Measurements from ENCODE around the gene MAP3K14.

MAP3K14 gene

DNA sequence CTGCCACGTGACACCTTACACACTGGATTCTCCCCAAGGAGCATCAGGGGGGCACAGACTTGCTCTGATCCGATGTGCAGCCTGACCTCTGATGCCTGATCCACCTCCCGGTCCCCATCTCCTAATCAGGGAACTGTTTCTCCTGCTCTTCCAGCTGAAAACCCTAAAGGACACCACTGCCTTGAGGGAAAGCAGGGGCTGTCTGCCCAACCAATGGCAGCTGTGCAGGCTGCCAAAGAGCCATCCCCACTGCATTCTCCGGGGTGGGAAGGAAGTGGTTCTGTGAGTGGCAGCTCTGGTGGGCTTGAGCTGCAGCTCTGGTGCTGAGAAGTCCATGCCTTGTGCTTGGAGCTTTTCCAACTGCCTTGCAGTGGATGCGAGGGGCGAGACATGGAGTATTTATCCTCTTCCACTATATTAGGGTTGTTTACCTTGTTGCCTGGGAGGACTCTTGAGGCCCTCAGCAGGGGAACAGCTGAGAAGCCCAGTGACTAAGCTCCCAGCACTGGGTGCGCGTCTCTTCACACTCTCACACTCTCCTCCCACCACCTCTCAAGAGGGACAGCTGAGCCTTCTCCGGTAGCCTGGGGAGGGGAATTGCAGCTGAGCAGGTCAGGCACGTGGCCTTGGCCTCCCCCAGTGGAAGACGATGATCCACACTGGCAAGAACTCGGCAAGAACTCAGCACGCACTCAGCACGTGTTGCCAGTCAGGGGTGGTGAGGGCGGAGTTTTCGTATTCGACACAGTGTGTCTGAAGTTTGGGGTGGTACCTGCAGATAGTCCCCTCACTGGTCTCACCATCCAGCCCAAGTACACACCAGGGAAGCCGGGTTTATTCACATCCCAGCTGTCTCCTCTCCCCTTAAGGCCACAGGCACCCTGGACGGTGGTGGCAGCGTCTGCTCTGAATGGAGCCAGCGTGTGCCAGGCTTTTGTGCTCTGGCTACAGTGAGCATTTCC is 33.9 kb downstream of the MAP3K14 start:
- DNase-seq (ENCODE audit: low read depth in 2 of 2), result no peak

DNA sequence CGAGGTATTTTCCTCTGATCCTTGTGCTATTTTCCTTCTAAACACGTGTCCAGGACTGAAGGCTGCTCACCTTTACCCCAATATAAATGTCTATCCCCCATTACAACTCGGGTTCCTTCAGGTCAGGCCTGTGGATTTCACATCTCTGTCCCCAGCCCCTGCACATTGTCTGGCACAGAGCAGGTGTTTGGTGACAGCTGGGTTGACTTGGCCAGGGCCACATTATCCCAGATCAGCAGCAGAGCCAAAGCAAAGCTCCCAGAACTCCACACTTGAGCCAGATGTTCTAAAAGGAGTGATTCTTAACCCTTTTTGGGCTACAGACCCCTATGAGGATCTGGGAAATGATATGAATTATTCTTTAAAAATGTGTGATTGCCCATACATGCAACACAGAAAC is 36.9 kb downstream of the MAP3K14 start:
- DNase-seq (ENCODE audit: low read depth in 2 of 2), result no peak

DNA sequence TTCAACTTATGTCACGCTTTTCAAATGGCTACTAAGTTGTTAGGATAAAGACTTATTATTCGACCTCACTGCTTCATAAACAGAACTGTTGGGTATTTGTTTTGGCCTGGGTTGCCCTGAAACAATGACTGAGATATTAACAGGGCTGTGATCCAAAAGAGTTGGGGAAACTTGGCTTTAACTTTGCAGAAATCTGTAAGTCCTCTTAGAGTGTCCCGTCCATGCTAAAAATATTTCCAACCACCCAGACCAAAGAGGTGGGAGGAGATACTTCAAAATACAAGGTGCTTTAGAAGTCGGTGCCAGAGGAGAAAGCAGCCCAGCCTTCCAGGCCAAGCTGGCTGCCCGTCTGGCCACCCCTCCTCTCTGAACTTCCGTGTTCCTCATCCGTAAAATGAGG is 38.8 kb downstream of the MAP3K14 start:
- DNase-seq (ENCODE audit: low read depth in 2 of 2), result no peak

DNA sequence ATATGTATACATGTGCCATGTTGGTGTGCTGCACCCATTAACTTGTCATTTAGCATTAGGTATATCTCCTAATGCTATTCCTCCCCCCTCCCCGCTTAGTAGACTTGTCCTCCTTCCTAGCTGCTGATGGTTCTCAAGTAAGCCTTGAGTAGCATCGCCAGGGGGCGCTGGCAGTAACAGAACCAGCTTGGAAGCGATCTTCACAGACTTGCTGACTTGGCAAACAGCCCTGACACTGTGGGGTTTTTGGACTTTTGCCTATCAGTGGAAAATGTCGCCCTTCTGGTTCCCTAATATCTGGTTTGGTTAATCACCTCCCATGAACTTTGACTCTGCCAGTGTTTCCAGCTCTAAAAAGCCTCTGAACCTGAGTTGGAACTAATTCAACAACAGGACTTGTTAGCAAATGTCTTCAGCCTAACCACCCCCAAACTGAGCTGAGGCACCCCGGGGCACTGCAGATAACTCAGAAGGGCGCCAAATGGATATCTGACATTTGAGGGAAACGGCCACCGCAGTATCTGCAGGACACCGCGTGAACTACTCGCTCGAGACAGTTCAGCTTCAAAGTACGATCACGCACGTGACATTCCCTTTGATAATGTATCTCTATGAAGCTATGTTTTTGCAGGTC is 39.5 kb downstream of the MAP3K14 start:
- peak; percentile 68 to 83 for DNase-seq (ENCODE audit: low read depth in 2 of 2)

DNA sequence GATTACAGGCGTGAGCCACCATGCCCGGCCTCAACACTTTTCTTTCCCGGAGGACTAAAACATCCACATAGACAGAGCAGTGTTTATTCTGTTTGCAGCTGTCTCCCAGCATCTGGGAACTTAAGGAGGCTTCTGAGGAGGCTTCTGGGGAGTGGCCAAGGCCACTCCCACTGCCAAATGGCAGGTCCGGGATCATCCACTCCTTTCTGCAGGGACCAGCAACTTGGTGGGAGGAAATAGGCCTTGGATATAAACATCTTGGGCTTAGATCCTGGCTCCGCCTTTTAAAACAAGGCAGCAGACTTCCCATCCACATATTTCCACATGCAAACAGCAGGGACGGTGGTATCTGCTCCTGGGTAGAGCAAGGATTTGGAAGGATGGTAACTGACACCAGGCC is 40.8 kb downstream of the MAP3K14 start:
- DNase-seq (ENCODE audit: low read depth in 2 of 2), result no peak

DNA sequence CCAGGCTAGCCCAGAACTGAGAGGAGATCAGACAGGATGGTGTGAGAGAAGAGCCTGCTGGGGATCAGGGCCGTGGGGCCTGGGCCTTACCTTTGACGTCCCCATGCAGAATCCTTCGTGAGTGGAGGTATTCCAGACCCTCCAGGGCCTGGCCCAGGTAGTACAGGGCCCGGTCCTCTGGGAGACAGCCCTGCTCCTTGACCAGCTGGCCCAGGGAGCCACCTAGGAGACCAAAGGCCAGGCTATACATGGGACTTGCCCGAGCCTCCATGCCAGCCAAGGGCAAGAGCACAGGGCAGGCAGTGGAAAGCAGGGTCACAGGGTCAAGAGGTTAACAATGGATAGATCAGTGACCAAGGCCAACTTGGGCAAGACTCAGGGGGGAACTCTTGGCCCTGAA is 42.8 kb downstream of the MAP3K14 start:
- DNase-seq (ENCODE audit: low read depth in 2 of 2), result no peak

DNA sequence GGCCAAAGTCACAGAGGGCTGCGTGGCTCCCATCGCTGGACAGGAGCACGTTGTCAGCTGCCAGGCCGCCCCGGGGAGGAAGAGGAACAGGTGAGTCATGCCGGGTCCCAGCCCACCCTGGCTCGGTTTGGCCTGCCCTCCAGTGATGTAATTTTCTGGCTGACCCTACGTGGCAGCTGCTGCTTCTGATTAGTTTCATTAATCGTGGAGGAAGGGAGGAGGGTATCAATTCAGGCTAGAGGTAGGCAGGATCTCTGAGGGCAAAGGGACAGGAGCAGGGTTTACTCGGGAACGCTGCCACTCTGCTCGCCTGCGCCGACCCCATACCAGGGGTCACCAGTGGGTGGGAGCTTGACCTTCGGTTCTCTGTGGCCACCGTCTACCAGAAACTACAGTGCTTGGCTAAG is 43.3 kb downstream of the MAP3K14 start:
- no peak for DNase-seq (ENCODE audit: low read depth in 2 of 2)

DNA sequence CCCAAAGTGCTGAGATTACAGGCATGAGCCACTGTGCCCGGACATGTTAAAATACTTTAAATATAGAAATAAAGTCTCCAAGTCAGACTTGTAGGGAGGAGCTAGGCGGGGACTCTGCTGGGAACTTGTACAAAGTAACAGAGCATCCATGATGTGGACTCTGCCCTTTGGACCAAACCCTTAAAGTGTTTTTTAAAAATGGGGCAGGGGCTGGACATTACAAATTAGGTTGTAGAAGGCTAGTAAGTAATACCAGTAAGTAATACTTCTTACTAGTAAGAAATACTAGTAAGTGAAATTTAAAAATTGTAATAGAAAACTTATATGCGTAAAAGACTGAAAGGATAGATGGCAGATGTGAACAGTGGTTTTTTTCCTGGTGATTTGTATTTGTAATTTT is 45.2 kb downstream of the MAP3K14 start:
- no peak for DNase-seq (ENCODE audit: low read depth in 2 of 2)

DNA sequence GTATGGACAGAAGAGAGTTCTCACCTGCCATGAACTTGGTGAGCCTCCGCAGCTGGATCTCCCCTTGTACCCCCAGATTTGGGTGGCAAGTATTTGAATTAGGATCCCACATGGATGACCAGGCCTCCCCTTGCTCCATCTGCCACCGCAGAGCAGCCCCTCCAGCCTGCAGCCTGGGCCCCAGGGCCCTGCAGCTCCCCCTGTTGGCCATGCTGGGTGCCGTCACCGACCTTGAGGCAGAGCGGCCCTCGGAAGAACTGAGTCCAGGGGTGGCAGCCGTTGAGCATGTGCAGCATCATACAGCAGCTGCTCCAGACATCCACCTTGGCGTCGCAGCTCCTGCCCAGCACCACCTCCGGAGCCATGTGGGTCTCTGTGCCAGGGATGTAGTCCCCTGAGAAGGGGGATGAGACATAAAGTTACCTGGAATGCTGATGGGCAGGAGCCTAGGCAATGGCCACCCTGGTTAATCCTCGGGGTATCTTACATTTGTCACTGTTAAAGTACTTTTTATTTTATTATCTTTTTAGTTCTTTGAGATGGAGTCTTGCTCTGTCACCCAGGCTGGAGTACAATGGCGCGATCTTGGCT is 45.9 kb downstream of the MAP3K14 start:
- no peak for DNase-seq (ENCODE audit: low read depth in 2 of 2)

DNA sequence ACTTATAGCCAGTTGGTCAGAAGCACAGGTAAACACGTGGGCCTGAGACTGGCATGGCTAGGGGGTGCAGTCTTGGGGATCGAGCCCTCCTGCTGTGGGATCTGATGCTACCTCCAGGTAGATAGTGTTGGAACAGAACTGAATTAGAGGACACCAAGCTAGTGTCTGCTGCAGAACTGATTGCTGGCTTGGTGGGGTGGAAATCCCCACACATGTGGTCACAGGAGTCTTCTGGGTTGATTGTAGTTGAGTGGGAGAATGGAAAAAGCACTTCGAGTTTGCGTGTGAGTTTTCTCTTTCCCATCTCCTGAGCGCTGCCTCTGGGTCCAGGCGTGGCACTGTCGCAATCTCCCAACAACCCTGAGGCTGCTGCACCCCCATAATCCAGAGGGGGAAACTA is 46.9 kb downstream of the MAP3K14 start:
- no peak for DNase-seq (ENCODE audit: low read depth in 2 of 2)

DNA sequence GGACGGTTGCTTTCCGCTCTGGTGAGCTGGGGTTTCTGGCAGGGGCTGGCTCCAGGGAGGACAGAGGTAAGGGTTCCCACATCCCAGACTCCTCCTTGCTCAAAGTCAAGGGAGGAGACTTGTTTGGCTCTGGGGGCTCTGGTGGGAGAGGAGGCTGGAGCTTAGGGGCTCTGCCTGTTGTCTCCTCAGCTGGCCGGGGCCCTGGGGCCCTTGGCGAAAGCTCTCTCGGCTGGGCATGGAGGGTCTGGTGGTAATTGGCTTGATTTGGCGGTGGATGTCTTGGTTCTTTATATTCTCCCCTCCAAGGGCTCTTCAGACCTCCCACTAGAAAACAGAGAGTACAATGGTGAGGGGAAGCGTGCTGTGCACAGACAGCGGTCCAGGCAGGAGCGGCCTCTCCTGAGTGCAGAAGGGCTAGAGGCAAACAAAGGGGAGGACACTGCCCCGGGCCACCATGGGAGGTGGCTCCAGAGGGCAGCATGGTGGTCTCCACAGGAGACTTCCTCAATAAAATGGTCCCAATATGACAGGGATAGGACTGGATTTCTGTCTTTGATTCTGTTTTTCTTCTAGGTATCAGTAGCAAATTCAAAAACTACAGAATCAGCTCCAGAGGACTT is 49.3 kb downstream of the MAP3K14 start:
- no peak for DNase-seq (ENCODE audit: low read depth in 2 of 2)

DNA sequence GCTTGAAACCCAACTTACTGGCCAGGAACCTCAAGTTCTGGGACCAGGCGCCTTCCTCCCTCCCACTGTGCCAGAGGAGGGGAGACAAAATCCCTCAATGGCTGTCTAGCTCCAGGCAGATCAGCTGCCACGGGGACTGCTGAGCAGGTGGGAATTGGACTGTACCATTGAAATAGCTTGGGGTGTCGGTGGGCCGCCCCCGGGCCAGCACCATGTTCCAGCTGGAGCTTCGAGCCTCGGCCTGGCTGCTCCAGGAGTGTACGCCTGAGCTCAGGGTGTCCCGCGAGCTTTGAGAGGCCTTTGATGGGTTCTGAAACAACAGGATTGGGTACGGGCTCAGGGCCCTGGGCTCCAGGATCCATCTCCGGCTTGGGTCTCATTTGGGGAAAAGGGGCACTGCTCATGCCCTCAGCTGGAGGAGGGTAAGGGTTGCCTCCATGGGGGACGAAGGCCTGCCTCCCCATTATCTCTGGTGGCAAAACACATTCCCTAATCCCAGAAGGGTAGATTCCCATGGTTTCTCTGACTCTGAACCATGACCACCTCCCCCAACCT is 50.4 kb downstream of the MAP3K14 start:
- no peak for DNase-seq (ENCODE audit: low read depth in 2 of 2)

DNA sequence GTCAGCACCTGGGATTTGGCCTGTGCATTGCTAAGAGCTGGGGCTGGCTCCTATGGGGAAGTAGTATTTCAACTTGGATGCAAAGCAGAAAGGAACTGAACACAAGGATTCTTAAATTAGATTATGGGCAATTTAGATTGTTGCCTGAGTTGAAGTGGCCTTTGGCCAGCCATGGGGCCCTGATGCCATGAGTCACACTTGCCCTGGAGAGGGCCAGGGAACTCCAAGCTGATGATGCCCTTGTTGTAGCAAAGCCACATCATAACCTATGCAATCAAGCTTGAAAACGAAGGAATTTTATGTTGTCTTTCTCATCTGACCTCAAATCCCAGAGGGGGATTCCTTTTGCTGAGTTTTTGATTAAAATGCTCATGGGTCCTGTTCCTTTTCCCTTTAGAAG is 51.0 kb downstream of the MAP3K14 start:
- DNase-seq (ENCODE audit: low read depth in 2 of 2), result no peak

DNA sequence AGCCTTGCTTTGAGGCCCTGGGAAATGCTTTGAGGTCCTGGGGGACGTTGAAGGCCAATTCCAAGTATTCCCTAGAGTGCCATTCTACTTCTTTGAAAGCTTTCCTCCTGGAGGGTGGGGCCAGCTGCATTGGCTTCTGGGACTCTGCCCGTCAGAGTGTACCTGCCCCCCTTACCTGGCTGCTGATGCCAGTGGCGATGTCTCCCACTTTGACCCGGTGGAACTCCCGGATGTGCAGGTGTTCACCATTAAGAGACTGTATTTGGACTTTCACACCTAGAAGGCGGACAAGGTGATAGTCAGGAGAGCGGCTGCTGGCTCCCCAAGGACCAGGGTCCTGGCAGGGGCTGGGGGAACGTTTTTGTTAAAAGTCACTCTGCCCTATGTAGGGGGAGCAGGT is 51.8 kb downstream of the MAP3K14 start:
- no peak for DNase-seq (ENCODE audit: low read depth in 2 of 2)

DNA sequence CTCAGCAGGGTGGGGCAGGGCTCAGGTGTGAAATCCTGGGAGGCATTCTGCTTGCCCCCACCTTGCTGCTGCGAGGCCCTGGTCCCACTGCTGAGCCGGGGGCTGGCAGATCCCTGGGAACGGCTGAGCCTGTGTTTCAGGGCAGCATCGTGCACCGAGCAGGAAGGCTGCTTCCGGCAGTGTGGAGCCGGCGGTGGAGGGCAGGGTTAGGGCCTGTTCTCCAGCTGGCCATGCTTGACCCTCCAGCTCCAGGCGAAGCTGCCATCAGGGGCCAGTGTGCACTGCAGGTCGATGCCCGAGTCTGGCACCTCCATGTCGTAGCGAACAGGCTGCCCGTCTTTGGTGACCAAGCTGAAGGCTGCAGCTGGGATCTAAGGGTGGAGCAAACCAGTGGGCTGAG is 52.4 kb downstream of the MAP3K14 start:
- DNase-seq (ENCODE audit: low read depth in 2 of 2), result no peak

DNA sequence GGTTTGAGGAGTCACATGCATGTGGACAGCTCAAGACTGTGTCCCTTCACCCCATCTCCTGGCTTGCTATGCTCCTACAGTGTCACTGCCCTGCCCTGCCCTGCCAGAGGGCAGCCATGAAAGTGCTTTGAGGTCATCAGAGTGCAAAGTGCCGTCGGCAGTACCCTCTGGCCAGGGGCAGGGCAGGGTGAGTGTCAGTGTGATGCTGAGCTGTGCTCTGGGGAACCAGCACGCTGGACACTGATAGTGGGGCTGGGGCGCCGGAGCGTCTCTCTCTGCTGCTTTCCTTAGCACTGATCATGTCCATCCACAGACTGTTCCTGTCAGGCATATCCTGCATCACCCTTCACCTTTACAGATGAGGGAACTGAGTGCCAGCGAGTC is 53.4 kb downstream of the MAP3K14 start:
- no peak for DNase-seq (ENCODE audit: low read depth in 2 of 2)

DNA sequence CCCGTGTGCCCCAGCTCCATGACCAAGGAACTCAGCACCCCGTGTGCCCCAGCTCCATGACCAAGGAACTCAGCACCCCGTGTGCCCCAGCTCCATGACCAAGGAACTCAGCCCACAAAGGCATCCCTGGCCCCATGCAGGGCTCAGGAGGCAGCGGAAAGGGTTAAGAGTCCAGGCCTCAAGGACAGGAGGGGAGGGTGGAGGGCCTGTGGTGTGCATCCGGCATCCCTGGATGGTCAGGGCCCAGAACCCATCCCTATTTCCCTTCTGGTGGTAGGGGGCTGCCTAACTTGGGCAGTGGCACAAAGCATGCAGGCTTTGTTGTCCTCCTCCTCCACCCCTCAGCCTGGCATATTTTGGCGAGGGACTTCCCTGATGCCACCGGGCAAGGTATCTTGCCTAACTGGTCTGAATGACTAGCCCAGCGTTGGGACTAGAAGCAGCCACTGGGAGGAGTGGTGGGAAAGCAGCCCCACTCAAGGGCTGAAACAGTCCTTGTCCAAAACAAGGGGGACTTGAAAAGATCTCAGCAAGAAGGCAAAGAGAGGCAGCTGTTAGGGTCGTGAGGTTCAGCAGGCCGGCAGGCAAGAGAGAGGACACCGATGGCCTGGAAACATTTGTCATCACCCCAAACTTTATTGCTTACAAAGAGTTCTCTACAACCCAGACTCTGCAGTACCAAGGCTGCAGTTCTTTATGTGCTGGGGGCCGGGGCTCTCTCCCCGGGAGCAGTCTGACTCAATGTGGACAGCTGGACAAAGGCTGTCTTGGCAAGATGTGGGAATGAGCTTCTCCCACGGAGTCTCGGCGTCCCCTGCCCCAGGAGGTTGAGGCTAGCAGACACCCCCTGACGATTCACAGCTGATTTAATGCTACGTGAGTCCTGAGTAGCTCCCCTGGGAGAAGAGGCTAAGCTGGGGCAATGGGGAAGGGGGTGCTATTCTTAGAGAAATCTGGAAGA is 54.0 kb downstream of the MAP3K14 start:
- DNase-seq (ENCODE audit: low read depth in 2 of 2), result no peak

DNA sequence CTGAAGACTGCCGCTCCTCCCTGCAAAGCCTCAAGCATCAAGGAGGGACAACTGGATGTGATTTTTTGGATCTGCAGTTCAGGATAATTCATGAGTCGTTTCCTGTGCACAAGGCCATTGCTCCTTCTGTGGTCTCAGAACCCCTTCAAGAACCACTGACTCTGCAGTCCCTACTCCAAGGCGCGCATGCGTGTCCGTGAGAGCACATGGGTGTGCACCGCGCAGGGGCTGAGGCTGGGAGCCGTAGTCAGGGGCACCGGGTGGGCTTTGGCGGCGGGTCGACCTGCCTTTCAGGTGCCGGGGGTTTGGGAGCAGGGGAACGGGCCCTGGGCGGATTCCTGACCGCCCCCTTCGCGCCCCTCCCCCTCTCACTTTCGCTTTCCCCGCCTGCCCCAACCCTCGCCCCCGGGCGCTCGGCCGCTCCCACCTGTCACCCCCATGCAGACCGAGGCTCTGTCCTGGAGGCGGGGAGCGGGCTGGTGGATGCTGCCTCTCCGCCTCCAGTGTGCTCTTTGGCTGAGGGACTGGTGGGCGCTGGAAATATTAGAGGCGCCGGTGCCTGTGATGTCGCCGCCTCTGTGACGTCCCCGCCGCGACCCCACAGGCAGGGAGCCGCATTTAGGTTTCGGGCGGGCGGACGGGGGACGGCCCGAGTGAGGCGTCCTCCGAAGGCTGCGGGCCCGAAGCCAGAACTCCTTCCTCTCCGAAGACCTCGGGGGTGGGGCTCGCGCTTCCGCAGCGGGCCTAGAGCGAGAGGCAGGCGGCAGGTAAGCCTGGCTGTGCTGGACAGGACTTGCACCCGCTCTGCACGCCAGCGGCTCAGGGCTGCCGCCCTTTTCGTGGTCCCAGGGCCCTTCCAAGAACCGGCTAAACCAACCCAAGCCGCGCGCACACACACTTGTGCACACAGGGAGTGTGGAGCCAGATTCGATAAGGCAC is 55.0 kb downstream of the MAP3K14 start, which contains the start of gene SPATA32:
Gene SPATA32 (minus strand): TSS at position 518 of the 939 bp plus-strand sequence. CDS start 78 bp downstream, at position 440.
- DNase-seq (ENCODE audit: low read depth in 2 of 2), result peak; percentile 56 to 64

DNA sequence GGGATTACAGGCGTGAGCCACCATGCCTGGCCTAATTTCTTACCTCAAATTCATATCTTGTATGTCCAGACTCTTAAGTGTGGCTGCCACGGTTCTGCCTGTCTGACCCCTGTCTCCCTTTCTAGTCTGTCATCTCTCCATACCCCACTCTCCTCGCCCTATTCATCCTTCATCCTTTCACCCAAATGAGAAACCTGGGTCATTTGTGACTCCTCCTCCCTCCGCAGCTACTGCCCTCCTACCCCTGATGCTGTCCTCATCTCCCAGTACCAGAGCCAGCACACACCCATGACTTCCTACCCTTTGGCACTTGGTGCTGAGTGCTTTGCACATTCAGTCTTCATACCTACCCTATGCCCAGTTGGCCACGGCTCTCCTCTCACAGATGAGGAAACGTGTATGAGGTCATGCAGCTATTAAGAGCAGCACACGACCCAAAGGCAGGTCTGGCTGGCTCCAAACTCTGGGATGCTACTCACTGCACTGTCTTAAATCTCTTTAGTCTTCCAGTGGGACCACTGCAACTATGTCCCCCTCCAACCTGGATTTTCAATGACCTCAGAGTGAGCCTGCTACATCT is 56.5 kb downstream of the MAP3K14 start:
- DNase-seq (ENCODE audit: low read depth in 2 of 2), result no peak

All from stimulated activated CD8-positive, alpha-beta memory T cell treated with anti-CD3 and anti-CD28 coated beads, Interleukin-15, amount 100 ng/mL, for 4 hours (primary cell).